CD14-positive monocyte (primary cell): ENCODE measurements around the gene SNCAIP. TPM values are rescaled to one million over a fixed set of nuclear protein-coding genes. Genes with fewer than 3 reads are reported as not detected.
A peak's percentile ranks its signal among the peaks of the same experiment; 100 is the strongest.

ENCODE experiments used
- DNase-seq, 3 donors: peaks; one replicate each; pipeline ENCODE4 v3.0.0-alpha.2; 2011 to 2022
- H2AFZ ChIP-seq: 2 replicates; pipeline ENCODE4 v1.6.0; 2012; ENCODE audit warnings: mild to moderate bottlenecking, low read depth, low read length, inconsistent platforms; ENCODE audit not compliant: insufficient read depth, poor library complexity, severe bottlenecking
- H3K27ac ChIP-seq, 2 donors: 1 replicate in 1 of 2; 2 replicates in 1 of 2; pipeline ENCODE4 v1.5.1; 2012 to 2013; ENCODE audit warnings: low read length in 2 of 2, control low read depth in 1 of 2, inconsistent platforms in 1 of 2, low read depth in 1 of 2, mild to moderate bottlenecking in 1 of 2
- H3K27me3 ChIP-seq, 2 donors: one replicate each; pipeline versions ENCODE4 v1.6.0 to v1.6.1; 2011 to 2013; ENCODE audit warnings: low read length in 2 of 2; ENCODE audit not compliant: control insufficient read depth in 2 of 2, insufficient read depth in 2 of 2
- H3K36me3 ChIP-seq, 2 donors: replicated peaks in 1 of 2; 1 replicate in 1 of 2; 2 replicates in 1 of 2; pipeline versions ENCODE4 v1.5.1 to v1.6.1; 2012 to 2013; ENCODE audit warnings: low read length in 2 of 2, control low read depth in 1 of 2, inconsistent platforms in 1 of 2, mild to moderate bottlenecking in 1 of 2; ENCODE audit not compliant: insufficient read depth in 2 of 2, control insufficient read depth in 1 of 2
- H3K4me1 ChIP-seq, 2 donors: 1 replicate in 1 of 2; 2 replicates in 1 of 2; pipeline versions ENCODE4 v1.5.1 to v1.6.1; 2012 to 2013; ENCODE audit warnings: low read length in 2 of 2, control low read depth in 1 of 2, inconsistent platforms in 1 of 2, mild to moderate bottlenecking in 1 of 2, moderate library complexity in 1 of 2; ENCODE audit not compliant: insufficient read depth in 2 of 2, control insufficient read depth in 1 of 2
- H3K4me2 ChIP-seq: replicated peaks from 2 replicates; pipeline ENCODE3; 2012; ENCODE audit warnings: low read length, moderate library complexity, mild to moderate bottlenecking; ENCODE audit not compliant: poor library complexity, severe bottlenecking; ENCODE audit errors: extremely low read depth
- H3K4me3 ChIP-seq, 3 experiments: fragments of 200-600 bp in 1 of 3; sonication (generic) in 1 of 3; replicated peaks in 1 of 3; 1 replicate in 2 of 3; 2 replicates in 1 of 3; pipeline ENCODE4 v1.5.1; 2011 to 2013; ENCODE audit warnings: low read length in 3 of 3, mild to moderate bottlenecking in 3 of 3, control low read depth in 2 of 3, low read depth in 2 of 3, inconsistent platforms in 1 of 3, moderate library complexity in 1 of 3
- H3K79me2 ChIP-seq: 2 replicates; pipeline ENCODE4 v1.6.0; 2012; ENCODE audit warnings: mild to moderate bottlenecking, control low read depth, inconsistent platforms, low read length, moderate library complexity; ENCODE audit not compliant: insufficient read depth
- H3K9ac ChIP-seq: 2 replicates; pipeline ENCODE4 v1.6.0; 2017; ENCODE audit warnings: low read length, mild to moderate bottlenecking; ENCODE audit not compliant: insufficient read depth, poor library complexity, severe bottlenecking
- H3K9me3 ChIP-seq, 2 donors: replicated peaks in 1 of 2; 1 replicate in 1 of 2; 2 replicates in 1 of 2; pipeline versions ENCODE4 v1.5.1 to v1.6.1; 2012 to 2013; ENCODE audit warnings: low read length in 2 of 2, control low read depth in 1 of 2; ENCODE audit not compliant: control insufficient read depth in 1 of 2, insufficient read depth in 1 of 2
- H4K20me1 ChIP-seq: 2 replicates; pipeline ENCODE4 v1.6.0; 2012; ENCODE audit warnings: mild to moderate bottlenecking, low read length, control low read depth, moderate library complexity; ENCODE audit not compliant: insufficient read depth
- H3K27ac Mint-ChIP-seq, 7 donors: one replicate each; pipeline ENCODE4 v1.8.0; 2020; ENCODE audit warnings: mild to moderate bottlenecking in 7 of 7, mixed read lengths in 7 of 7, moderate library complexity in 6 of 7, inconsistent platforms in 2 of 7
- H3K27me3 Mint-ChIP-seq, 3 donors: one replicate each; pipeline ENCODE4 v1.8.0; 2021 to 2022; ENCODE audit warnings: low read depth in 3 of 3, mild to moderate bottlenecking in 3 of 3, mixed read lengths in 3 of 3, moderate library complexity in 3 of 3, inconsistent platforms in 1 of 3
- H3K36me3 Mint-ChIP-seq, 2 donors: one replicate each; pipeline ENCODE4 v1.8.0; 2020; ENCODE audit warnings: mixed read lengths in 2 of 2, inconsistent platforms in 1 of 2, mild to moderate bottlenecking in 1 of 2
- H3K4me1 Mint-ChIP-seq: one replicate; pipeline ENCODE4 v1.8.0; 2020; ENCODE audit warnings: mild to moderate bottlenecking, mixed read lengths
- H3K4me3 Mint-ChIP-seq, 2 donors: one replicate each; pipeline ENCODE4 v1.8.0; 2020; ENCODE audit warnings: mild to moderate bottlenecking in 2 of 2, mixed read lengths in 2 of 2, moderate library complexity in 1 of 2
- H3K9me3 Mint-ChIP-seq, 7 donors: one replicate each; pipeline ENCODE4 v1.8.0; 2020 to 2022; ENCODE audit warnings: mixed read lengths in 7 of 7, mild to moderate bottlenecking in 6 of 7, moderate library complexity in 6 of 7, inconsistent platforms in 2 of 7
- CTCF ChIP-seq: fragments of 200-600 bp; IDR thresholded peaks from one replicate; pipeline ENCODE4 v1.8.0; 2022; ENCODE audit warnings: antibody characterized with exemption, mild to moderate bottlenecking
- WGBS: methylation state at CpG from one replicate; pipeline ENCODE4 v1.1.5; 2013; ENCODE audit warnings: missing lambda C conversion rate; ENCODE audit not compliant: insufficient coverage; 5-methylcytosine and 5-hydroxymethylcytosine counted together
- intact Hi-C, 2 donors: fragments of 100-400 bp; cut with micrococcal nuclease; formaldehyde crosslinking; loops; one replicate each; pipeline versions ENCODE4 v1.15.0 to v1.15.1; 2023
- polyA plus RNA-seq, 3 donors: library from polyadenylated mRNA; depleted of rRNA in 1 of 3; unstranded in 2 of 3; stranded (reverse) in 1 of 3; fragments of 300-500 nt in 2 of 3; fragments of >200 nt in 1 of 3; fragmentation: Illumina TruSeq in 2 of 3; gene quantifications; 1 replicate in 2 of 3; 2 replicates in 1 of 3; pipeline ENCODE4 v1.2.3, GENCODE V29; 2012 to 2021

SNCAIP gene
- polyA plus RNA-seq, 3 donors = not detected

DNA sequence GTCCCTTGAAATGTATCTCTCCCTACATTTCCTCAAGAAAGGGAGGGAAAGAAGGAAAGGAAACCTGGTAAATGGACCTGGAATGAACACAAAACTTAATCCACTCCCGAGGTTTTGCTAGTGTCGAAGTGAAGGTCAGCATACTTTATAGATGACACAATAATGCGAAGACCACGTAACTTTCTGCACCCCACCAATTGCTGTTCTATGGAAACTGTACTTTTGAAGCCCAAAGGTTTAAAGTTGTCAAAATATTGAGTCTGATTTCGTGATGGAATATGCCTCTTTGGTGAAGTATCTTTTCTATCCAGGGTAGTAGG lies 103.7 kb downstream of the SNCAIP start:
- H3K9me3 ChIP-seq = no peaks in the 10 kb centered on the region
- no peaks in the 10 kb centered on the region for H3K4me1 ChIP-seq
- Mint-ChIP-seq H3K36me3 (no peaks in the 10 kb centered on the region), H3K27me3 (peaks cover 6 to 10% (median 6%) of the 10 kb centered on the region in 3 donors), H3K9me3 (no peaks in the 10 kb centered on the region), H3K4me3 (no peak overlapping the region), H3K4me1 (no peaks in the 10 kb centered on the region), H3K27ac (no peak overlapping the region)
- no peak overlapping the region for H2AFZ ChIP-seq
- H3K36me3 ChIP-seq = no peaks in the 10 kb centered on the region
- no peak for TF ChIP-seq CTCF
- WGBS = no CpG with 5 or more reads among the region's 5 CpGs
- H3K4me2 ChIP-seq = no peak overlapping the region
- intact Hi-C loops = no loop called here
- H3K9ac ChIP-seq = no peak overlapping the region
- no peaks in the 10 kb centered on the region for H4K20me1 ChIP-seq
- H3K79me2 ChIP-seq = no peaks in the 10 kb centered on the region
- H3K27ac ChIP-seq = no peak overlapping the region
- H3K27me3 ChIP-seq = no peaks in the 10 kb centered on the region
- no peak overlapping the region for H3K4me3 ChIP-seq
- no peak for DNase-seq

DNA sequence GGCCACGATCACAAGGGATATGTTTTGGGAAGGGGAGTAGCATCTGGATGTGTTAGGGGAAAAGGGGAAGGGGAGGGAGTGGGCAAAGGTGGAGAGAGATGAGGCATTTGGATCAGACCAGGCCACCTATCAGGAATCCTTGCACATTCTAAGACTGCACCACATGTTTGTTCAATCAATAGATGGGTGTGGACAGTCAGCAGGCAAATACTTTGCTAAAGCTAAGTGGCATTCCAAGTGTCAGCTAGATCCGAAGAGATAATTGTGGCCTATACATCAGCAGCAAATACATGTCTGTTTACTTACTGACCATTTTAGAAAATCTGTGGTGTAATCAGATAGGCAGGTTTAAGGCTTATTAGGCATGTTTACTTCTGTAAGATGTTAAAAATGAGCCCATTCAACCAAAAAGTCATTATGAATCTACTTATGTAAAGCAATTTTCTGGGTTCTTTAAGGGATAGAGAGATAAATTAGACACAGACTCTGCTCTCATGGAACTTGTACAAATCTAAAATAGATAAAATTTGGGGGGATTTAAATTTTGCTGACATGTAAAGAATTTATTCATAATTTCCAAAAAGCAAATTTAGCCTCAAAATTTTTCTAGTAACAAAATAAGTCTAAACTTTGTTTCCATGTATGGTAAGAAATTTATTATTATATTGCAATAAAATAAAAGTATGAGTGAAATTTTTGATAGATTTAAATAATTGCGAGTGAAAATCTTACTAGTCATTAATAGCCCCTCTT lies 107.3 kb downstream of the SNCAIP start:
- WGBS = 100% methylated on average over 1 of the region's 3 CpGs
- Mint-ChIP-seq H3K4me1 (no peaks in the 10 kb centered on the region), H3K9me3 (no peaks in the 10 kb centered on the region), H3K36me3 (no peaks in the 10 kb centered on the region), H3K27me3 (peaks cover 2 to 5% (median 4%) of the 10 kb centered on the region in 3 donors), H3K27ac (peak overlapping the region in 1 of 7 donors; percentile 16), H3K4me3 (no peak overlapping the region)
- intact Hi-C loops = no loop called here
- no peaks in the 10 kb centered on the region for H3K4me1 ChIP-seq
- no peak overlapping the region for H3K4me3 ChIP-seq
- no peak overlapping the region for H3K9ac ChIP-seq
- no peak for TF ChIP-seq CTCF
- H2AFZ ChIP-seq = no peak overlapping the region
- H3K79me2 ChIP-seq = no peaks in the 10 kb centered on the region
- H3K27ac ChIP-seq = no peak overlapping the region
- no peak overlapping the region for H3K4me2 ChIP-seq
- H3K27me3 ChIP-seq = no peaks in the 10 kb centered on the region
- no peak for DNase-seq
- H4K20me1 ChIP-seq = no peaks in the 10 kb centered on the region
- H3K9me3 ChIP-seq = no peaks in the 10 kb centered on the region
- H3K36me3 ChIP-seq = no peaks in the 10 kb centered on the region
